Epithelial cell of proximal tubule (primary cell): ENCODE results near the gene TOR1A. TPM values are rescaled to one million over a fixed set of nuclear protein-coding genes. Genes with fewer than 3 reads are reported as not detected.

Source experiments
- DNase-seq: peaks from one replicate; pipeline ENCODE4 v3.0.0-alpha.2; 2011; ENCODE audit warnings: low read depth
- H3K4me3 ChIP-seq: 2 replicates; pipeline ENCODE4 v1.5.1; 2011; ENCODE audit warnings: low read depth, mild to moderate bottlenecking, low read length
- CTCF ChIP-seq: conservative IDR thresholded peaks from 2 replicates; pipeline ENCODE4 v1.5.1; 2012; ENCODE audit warnings: low read depth, mild to moderate bottlenecking, low read length
- total RNA-seq: library from RNA; depleted of rRNA; stranded (reverse); fragments of >200 nt; gene quantifications from 2 replicates; pipeline ENCODE4 v1.2.3, GENCODE V29; 2015

TOR1A gene
- total RNA-seq, 1 donor from 2014 or later: 48.8 TPM

DNA sequence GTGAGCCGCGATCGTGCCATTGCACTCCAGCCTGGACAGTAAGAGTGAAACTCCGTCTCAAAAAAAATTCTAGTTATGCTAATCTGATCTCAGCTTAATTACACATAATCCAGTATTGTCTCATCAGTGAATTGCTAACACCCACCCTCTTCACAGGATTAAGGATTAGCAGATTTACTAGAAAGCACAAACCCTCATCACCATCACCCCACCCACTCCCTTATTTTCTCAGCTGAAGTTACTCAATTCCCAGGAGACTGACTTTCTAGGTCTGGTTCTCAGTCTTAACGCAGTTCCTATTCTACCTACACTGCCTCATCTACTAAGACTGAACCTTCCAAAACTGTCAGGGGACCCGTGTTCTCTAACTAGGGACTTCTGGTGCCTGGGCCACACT, 12.0 kb downstream of the TOR1A start:
- no peak for TF ChIP-seq CTCF
- no peak overlapping the region for H3K4me3 ChIP-seq

DNA sequence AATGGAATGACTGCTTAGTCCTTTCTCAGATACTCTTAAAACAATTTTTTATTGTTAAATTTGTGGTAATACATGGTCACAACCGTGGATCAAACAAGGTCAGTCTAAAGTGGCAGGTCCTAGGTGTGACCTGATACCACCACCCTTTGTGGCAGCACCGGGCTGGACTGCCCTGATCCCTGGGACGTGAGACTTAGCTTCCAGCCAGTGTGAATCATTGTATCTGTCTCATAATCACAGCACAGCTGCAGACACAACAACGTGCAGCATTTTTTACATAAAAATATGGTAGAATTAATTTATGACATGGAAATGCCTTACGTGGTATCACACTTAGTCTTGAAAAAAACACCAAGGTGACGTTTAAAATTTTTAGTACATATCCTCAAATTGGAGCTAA, 13.1 kb downstream of the TOR1A start:
- DNase-seq: no peak
- no peak for TF ChIP-seq CTCF
- no peak overlapping the region for H3K4me3 ChIP-seq

More for the DNA sequence above, 12.0 kb downstream of the TOR1A start:
- DNase-seq: no peak

- TF ChIP-seq CTCF: no peak
- no peak overlapping the region for H3K4me3 ChIP-seq
- DNase-seq: no peak
Observed at GRCh38 chr9:129810116-129810515, 13.8 kb downstream of the TOR1A start.

- no peak for TF ChIP-seq CTCF
- no peak overlapping the region for H3K4me3 ChIP-seq
- DNase-seq: no peak
Observed at GRCh38 chr9:129809346-129809745, 14.6 kb downstream of the TOR1A start.

- no peak for TF ChIP-seq CTCF
- H3K4me3 ChIP-seq: no peak overlapping the region
- DNase-seq: no peak
Observed at GRCh38 chr9:129806061-129806460, 17.9 kb downstream of the TOR1A start.

- no peak for DNase-seq
- no peak for TF ChIP-seq CTCF
- peak overlapping the region; percentile 86 for H3K4me3 ChIP-seq
Observed at GRCh38 chr9:129803676-129804060, 20.3 kb downstream of the TOR1A start.

GRCh38 chr9:129802833-129803675, 20.9 kb downstream of the TOR1A start, which contains the start of gene TOR1B:
Gene TOR1B (plus strand): TSS chr9:129803184. CDS start chr9:129803213, 29 bp downstream.
- DNase-seq: no peak
- peak within 1 kb of the TSS; percentile 86 for H3K4me3 ChIP-seq
- no peak for TF ChIP-seq CTCF
